IPS-20b (cell line): ENCODE data around the gene TMEM250.

ENCODE experiments used
- H3K27ac ChIP-seq: one replicate; pipeline ENCODE4 v1.5.1; 2013; ENCODE audit warnings: low read length
- H3K27me3 ChIP-seq: 2 replicates; pipeline ENCODE4 v1.6.1; 2013; ENCODE audit warnings: mild to moderate bottlenecking, low read length, inconsistent platforms; ENCODE audit not compliant: insufficient read depth
- H3K36me3 ChIP-seq: 2 replicates; pipeline ENCODE4 v1.6.1; 2013; ENCODE audit warnings: low read depth, mild to moderate bottlenecking, inconsistent platforms, low read length, moderate library complexity; ENCODE audit not compliant: insufficient read depth
- H3K4me1 ChIP-seq: 2 replicates; pipeline ENCODE4 v1.6.1; 2013; ENCODE audit warnings: mild to moderate bottlenecking, control low read depth, inconsistent platforms, low read length, moderate library complexity; ENCODE audit not compliant: insufficient read depth
- H3K4me3 ChIP-seq: 2 replicates; pipeline ENCODE4 v1.5.1; 2013; ENCODE audit warnings: mild to moderate bottlenecking, low read length, inconsistent platforms
- H3K9ac ChIP-seq: 2 replicates; pipeline ENCODE4 v1.6.1; 2013; ENCODE audit warnings: low read depth, mild to moderate bottlenecking, inconsistent platforms, low read length, moderate library complexity
- H3K9me3 ChIP-seq: 2 replicates; pipeline ENCODE4 v1.6.1; 2013; ENCODE audit warnings: mild to moderate bottlenecking, low read depth, low read length, inconsistent platforms; ENCODE audit not compliant: insufficient read depth

The TMEM250 gene

DNA sequence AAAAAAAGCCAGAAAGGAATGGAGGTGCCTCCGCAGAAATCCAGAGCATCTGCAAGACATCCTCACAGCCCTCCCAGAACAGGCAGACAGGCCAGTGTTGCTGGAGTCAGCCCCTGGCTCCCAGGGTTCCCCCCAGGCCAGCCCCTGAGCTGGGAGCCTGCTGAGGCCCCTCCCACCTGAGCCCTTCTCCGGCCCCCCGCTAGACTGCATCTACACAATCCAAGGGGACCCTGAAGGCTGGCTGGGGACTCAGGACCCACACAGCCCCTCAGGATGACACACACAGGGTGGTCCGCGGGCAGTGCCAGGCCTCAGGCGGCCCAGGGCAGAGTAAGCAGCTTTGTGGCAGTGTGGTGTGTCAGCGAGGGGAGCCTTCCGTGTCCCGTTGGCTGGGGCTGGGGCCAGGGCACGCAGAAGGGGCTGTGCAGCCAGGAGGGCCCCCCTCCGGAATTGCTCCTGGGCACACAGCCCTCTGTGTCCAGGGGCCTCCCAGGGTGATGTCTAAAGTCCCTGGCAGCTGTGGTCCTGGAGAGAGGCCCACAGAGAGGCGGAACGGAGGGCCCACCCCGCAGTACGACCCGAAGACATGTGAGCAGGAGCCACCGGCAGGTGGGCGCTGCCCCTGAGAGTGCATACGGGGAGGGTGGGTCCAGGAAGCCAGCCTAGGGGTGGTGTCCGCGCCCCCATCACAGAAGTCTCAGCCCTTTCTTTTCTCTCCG, 2.9 kb downstream of the TMEM250 start:
- Histone ChIP-seq H3K36me3 (0 out of 2 replicates have a peak, but pooled peaks cover 17% of the 10 kb centered on the region), H3K27ac (no peak overlapping the region), H3K27me3 (no peaks in the 10 kb centered on the region), H3K4me3 (no peak overlapping the region), H3K9me3 (no peaks in the 10 kb centered on the region), H3K9ac (no peak overlapping the region), H3K4me1 (peaks cover 4% of the 10 kb centered on the region; the same call in 1 of the 2 replicates)

GRCh38 chr9:136115206-136115605, 3.5 kb downstream of the TMEM250 start:
- no peak overlapping the region for H3K9ac ChIP-seq
- no peak overlapping the region for H3K27ac ChIP-seq
- no peaks in the 10 kb centered on the region for H3K9me3 ChIP-seq
- 0 out of 2 replicates have a peak, but pooled peaks cover 17% of the 10 kb centered on the region for H3K36me3 ChIP-seq
- peaks cover 9% of the 10 kb centered on the region; the same call in 1 of the 2 replicates for H3K4me1 ChIP-seq
- no peak overlapping the region for H3K4me3 ChIP-seq
- no peaks in the 10 kb centered on the region for H3K27me3 ChIP-seq

DNA sequence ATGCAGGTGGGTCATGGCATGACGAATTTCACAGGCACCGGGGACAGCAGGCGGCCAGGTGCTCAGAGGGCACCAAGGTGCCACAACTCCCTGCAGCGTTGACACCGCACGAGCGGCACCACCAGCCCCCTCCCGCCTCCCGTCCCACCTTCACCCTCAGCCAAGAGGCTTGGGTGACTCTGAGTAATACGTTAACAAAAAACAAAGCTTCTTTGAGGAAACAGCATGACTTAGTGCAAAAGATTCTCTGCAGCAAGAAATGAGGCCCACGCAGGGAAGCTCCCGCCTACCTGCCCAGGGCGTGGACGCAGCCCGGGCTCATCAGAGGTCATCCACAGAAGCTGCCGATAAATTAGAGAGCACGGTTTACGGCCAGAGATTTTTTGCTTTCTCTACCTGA, 4.1 kb downstream of the TMEM250 start:
- peaks cover 10% of the 10 kb centered on the region; the same call in 1 of the 2 replicates for H3K4me1 ChIP-seq
- H3K4me3 ChIP-seq = no peak overlapping the region
- H3K27ac ChIP-seq = no peak overlapping the region
- H3K27me3 ChIP-seq = no peaks in the 10 kb centered on the region
- H3K36me3 ChIP-seq = 0 out of 2 replicates have a peak, but pooled peaks cover 17% of the 10 kb centered on the region
- no peaks in the 10 kb centered on the region for H3K9me3 ChIP-seq
- no peak overlapping the region for H3K9ac ChIP-seq

GRCh38 chr9:136112541-136112940, 6.1 kb downstream of the TMEM250 start:
- no peak overlapping the region for H3K27ac ChIP-seq
- no peak overlapping the region for H3K4me3 ChIP-seq
- 0 out of 2 replicates have a peak, but pooled peaks cover 17% of the 10 kb centered on the region for H3K36me3 ChIP-seq
- no peak overlapping the region for H3K9ac ChIP-seq
- peaks cover 8% of the 10 kb centered on the region; the same call in 1 of the 2 replicates for H3K4me1 ChIP-seq
- H3K9me3 ChIP-seq = no peaks in the 10 kb centered on the region
- H3K27me3 ChIP-seq = no peaks in the 10 kb centered on the region

DNA sequence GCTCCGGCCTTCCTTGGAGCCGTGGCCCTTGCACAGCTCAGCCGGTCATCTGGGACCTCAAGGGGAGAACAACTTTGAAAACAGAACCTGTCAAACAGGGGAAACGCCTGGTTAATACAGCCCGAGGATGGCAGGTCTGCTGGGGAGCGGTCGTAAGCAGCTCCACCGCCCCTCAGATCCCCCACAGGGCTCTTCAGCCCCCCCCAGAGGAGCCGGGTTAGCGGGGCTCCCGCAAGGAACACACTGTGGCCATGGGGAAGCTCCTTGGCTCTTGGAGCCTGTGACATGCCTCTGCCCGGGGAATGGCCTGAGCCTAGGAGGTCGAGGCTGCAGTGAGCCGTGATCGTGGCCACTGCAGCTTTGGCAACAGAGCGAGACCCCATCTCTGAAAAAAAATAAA, 6.8 kb downstream of the TMEM250 start:
- Histone ChIP-seq H3K9ac (no peak overlapping the region), H3K27me3 (no peaks in the 10 kb centered on the region), H3K4me1 (peaks cover 6% of the 10 kb centered on the region; the same call in 1 of the 2 replicates), H3K36me3 (0 out of 2 replicates have a peak, but pooled peaks cover 17% of the 10 kb centered on the region), H3K4me3 (no peak overlapping the region), H3K27ac (no peak overlapping the region), H3K9me3 (no peaks in the 10 kb centered on the region)

- Histone ChIP-seq H3K27ac (no peak overlapping the region), H3K27me3 (no peaks in the 10 kb centered on the region), H3K4me1 (peaks cover 6% of the 10 kb centered on the region; the same call in 1 of the 2 replicates), H3K9ac (no peak overlapping the region), H3K9me3 (no peaks in the 10 kb centered on the region), H3K36me3 (0 out of 2 replicates have a peak, but pooled peaks cover 14% of the 10 kb centered on the region), H3K4me3 (no peak overlapping the region)
Observed at GRCh38 chr9:136111190-136111589, 7.5 kb downstream of the TMEM250 start.

GRCh38 chr9:136110082-136111061, 8.3 kb downstream of the TMEM250 start:
- Histone ChIP-seq H3K27me3 (no peaks in the 10 kb centered on the region), H3K36me3 (0 out of 2 replicates have a peak, but pooled peaks cover 12% of the 10 kb centered on the region), H3K9me3 (no peaks in the 10 kb centered on the region), H3K4me3 (peak overlapping the region; percentile 62; the same call in 1 of the 2 replicates), H3K27ac (no peak overlapping the region), H3K4me1 (peaks cover 10% of the 10 kb centered on the region; the same call in 1 of the 2 replicates), H3K9ac (peak overlapping the region; percentile 61; the same call in 1 of the 2 replicates)

- Histone ChIP-seq H3K9me3 (no peaks in the 10 kb centered on the region), H3K4me3 (peak overlapping the region; percentile 62; the same call in 1 of the 2 replicates), H3K9ac (peak overlapping the region; percentile 61; the same call in 1 of the 2 replicates), H3K27ac (no peak overlapping the region), H3K27me3 (no peaks in the 10 kb centered on the region), H3K4me1 (peaks cover 13% of the 10 kb centered on the region; the same call in 1 of the 2 replicates), H3K36me3 (0 out of 2 replicates have a peak, but pooled peaks cover 3% of the 10 kb centered on the region)
Observed at GRCh38 chr9:136109351-136110081, 9.2 kb downstream of the TMEM250 start.

DNA sequence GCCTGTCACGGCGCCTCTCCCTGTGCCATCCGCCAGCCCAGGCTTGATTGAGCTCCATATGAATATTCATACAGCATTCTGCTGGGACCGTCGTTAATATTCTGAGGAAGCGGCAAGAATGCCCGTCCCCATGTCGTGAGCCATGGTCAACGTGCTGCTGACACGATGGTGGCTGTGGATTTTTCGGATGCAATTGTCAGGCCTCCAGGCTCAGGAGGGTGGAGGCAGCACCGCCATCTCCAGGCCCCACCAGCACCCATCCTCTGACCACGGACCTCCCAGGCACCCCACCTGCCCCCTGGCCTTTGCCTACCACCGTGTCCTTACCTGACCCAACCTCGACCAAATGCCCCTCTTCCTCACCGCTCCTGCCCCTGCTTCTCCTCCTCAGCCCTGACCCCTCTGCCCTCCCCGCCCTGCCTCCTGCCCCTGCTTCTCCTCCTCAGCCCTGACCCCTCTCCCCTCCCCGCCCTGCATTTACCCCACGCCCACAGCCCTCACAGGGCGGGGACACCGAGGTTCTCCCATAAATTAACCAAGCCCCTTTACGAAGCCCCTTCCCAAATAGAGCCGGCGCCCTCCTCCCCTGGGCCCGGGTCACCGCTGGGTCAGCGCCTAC, 9.9 kb downstream of the TMEM250 start:
- Histone ChIP-seq H3K27ac (no peak overlapping the region), H3K9ac (peak overlapping the region; percentile 32; the same call in 1 of the 2 replicates), H3K36me3 (no peaks in the 10 kb centered on the region), H3K4me1 (peaks cover 17% of the 10 kb centered on the region; the same call in 1 of the 2 replicates), H3K9me3 (no peaks in the 10 kb centered on the region), H3K27me3 (no peaks in the 10 kb centered on the region), H3K4me3 (peak overlapping the region; percentile 62; the same call in 1 of the 2 replicates)

DNA sequence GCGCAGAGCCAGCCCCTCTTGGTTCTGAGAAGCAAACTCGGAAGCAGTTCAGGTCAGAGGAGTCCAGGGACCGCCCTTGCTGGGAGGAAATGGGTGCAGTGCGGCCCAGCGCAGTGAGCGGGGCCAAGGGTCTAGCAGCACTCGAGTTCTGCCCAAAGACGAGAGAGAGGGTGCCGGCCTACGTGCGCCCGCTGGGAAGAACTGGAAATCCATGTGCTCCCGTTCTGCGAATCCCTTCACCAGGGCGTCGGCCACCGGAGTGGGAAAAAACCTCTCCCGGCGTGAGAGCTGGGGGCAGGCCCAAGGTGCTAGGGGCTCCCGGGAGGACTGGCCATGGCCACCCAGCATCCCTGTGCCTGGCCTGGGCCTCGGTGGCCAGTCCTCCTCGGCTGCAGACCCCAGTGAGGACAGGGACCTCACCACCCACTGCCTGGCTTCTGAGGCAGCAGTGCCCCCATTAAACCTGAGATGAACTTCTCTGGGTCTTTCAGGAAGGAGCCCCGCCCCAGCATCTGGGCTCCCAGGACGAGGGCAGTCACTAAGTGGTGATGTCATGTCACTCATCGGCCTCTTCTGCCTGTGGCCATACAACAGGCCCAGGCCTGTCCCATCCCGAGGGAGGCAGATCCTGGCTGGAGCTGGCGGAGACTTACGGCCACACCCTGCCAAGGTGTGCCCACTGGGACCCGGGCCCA, 10.6 kb downstream of the TMEM250 start:
- no peaks in the 10 kb centered on the region for H3K9me3 ChIP-seq
- no peak overlapping the region for H3K9ac ChIP-seq
- no peaks in the 10 kb centered on the region for H3K36me3 ChIP-seq
- H3K27ac ChIP-seq = no peak overlapping the region
- H3K4me1 ChIP-seq = peaks cover 21% of the 10 kb centered on the region
- H3K27me3 ChIP-seq = no peaks in the 10 kb centered on the region
- H3K4me3 ChIP-seq = no peak overlapping the region
